ENCODE data around the gene TMEM248. TPM values are rescaled to one million over a fixed set of nuclear protein-coding genes. Genes with fewer than 3 reads are reported as not detected.

Gene TMEM248
- total RNA-seq, 4 donors from 2014 or later = 55.6 to 83.9 (median 78.2) TPM

DNA sequence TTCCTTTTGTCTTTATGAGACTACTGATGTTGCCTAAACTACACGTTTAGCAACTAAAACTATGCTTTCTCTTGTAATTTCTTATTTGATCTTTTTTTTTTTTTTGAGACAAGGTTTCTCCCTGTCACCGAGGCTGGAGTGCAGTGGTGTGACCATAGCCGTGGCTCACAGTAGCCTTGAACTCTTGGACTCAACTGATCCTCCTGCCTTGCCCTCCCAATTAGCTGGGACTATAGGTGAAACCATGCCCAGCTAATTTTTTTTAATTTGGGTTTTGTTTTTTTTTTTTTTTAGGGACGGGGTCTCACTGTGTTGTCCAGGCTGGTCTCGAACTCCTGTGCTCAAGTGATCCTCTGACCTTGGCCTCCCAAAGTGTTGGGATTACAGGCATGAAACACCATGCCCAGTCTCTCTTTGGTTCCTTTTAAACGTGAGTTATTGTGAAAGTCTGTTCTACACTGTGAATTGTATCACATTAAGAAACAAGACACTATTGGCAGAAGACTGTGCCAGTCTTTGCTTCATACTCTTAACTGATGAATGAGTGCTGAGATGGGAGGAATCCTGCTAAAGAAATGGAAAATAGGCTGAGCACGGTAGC, 6.4 kb downstream of the TMEM248 start:
- no peak overlapping the region for H3K4me3 ChIP-seq (ENCODE audit: low read depth, poor library complexity, severe bottlenecking)
- WGBS, 2 donors = 73 to 76% methylated on average over 7 of the region's 7 CpGs
- intact Hi-C loops (cut with DNase I; ENCODE audit: low total_unique reads) = no loop called here
- TF ChIP-seq, protein P1, sequence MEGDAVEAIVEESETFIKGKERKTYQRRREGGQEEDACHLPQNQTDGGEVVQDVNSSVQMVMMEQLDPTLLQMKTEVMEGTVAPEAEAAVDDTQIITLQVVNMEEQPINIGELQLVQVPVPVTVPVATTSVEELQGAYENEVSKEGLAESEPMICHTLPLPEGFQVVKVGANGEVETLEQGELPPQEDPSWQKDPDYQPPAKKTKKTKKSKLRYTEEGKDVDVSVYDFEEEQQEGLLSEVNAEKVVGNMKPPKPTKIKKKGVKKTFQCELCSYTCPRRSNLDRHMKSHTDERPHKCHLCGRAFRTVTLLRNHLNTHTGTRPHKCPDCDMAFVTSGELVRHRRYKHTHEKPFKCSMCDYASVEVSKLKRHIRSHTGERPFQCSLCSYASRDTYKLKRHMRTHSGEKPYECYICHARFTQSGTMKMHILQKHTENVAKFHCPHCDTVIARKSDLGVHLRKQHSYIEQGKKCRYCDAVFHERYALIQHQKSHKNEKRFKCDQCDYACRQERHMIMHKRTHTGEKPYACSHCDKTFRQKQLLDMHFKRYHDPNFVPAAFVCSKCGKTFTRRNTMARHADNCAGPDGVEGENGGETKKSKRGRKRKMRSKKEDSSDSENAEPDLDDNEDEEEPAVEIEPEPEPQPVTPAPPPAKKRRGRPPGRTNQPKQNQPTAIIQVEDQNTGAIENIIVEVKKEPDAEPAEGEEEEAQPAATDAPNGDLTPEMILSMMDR (IDR thresholded peaks at IDR 0.05) = no peak
- no peak for TF ChIP-seq POLR2A (IDR thresholded peaks at IDR 0.05)
- DNase-seq (ENCODE audit: low spot score in 2 of 2) = no peak

DNA sequence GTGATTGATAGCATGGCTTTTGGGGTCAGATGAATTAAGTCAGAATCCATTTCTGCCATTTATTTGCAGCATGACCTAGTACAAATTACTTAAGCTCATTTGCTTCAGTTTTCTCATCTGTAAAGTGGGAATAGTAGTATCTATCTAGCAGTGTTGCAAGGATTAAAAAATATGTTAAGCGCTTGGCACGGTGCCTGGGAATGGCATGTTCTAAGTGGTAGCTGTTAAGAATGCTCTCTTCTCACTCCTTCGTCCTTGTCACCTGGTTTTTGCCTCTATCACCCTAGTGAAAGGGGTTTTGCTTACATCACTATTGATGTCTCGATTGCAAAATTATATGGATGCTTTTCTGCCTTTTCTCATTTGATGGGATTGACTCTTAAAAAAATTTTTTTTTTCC, 7.4 kb downstream of the TMEM248 start:
- intact Hi-C loops (cut with DNase I; ENCODE audit: low total_unique reads) = no loop called here
- whole genome bisulfite sequencing, 2 donors = 88 to 90% methylated on average over 4 of the region's 4 CpGs
- no peak for DNase-seq (ENCODE audit: low spot score in 2 of 2)
- TF ChIP-seq POLR2A (IDR thresholded peaks at IDR 0.05) = no peak
- TF ChIP-seq, protein P1 (IDR thresholded peaks at IDR 0.05) = no peak
- no peak overlapping the region for H3K4me3 ChIP-seq (ENCODE audit: low read depth, poor library complexity, severe bottlenecking)

DNA sequence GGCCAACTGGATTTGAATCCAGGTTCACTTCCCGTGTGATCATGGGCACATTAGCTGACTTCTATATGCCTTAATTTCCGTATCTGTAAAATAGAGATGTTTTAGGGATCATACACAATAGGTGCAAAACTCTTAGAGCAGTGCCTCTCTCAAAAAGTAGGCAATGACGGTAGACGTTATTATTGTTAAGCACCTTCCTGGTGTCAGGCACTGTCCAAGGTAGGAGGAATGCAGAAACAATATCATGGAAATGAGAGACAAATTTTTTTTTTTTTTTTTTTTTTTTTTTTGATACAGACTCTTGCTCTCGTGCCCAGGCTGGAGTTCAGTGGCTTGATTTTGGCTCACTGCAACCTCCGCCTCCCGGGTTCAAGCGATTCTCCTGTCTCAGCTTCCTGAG, 8.1 kb downstream of the TMEM248 start:
- no peak for DNase-seq (ENCODE audit: low spot score in 2 of 2)
- intact Hi-C loops (cut with DNase I; ENCODE audit: low total_unique reads) = no loop called here
- H3K4me3 ChIP-seq (ENCODE audit: low read depth, poor library complexity, severe bottlenecking) = no peak overlapping the region
- 90 to 93% methylated on average over 8 of the region's 8 CpGs for WGBS, 2 donors
- no peak for TF ChIP-seq POLR2A (IDR thresholded peaks at IDR 0.05)
- TF ChIP-seq, protein P1 (IDR thresholded peaks at IDR 0.05) = no peak

DNA sequence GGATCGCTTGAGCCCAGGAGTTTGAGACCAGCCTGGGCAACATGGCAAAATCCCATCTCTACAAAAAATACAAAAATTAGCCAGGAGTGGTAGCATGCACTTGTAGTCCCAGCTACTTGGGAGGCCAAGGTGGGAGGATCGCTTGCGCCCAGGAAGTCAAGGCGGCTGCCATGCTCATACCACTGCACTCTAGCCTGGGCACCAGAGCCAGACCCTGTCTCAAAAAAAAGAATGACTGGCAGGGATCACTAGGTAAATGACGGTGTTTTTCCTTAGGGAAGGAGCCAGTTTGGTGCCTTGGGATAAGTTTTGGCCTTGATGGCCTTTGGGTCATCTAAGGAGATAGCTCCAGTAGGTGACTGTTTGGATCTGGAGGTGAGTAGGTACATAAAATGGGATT, 8.9 kb downstream of the TMEM248 start:
- no peak overlapping the region for H3K4me3 ChIP-seq (ENCODE audit: low read depth, poor library complexity, severe bottlenecking)
- 91% methylated on average over 5 of the region's 5 CpGs for WGBS, 2 donors
- TF ChIP-seq, protein P1 (IDR thresholded peaks at IDR 0.05) = no peak
- no peak for TF ChIP-seq POLR2A (IDR thresholded peaks at IDR 0.05)
- intact Hi-C loops (cut with DNase I; ENCODE audit: low total_unique reads) = no loop called here
- no peak for DNase-seq (ENCODE audit: low spot score in 2 of 2)

DNA sequence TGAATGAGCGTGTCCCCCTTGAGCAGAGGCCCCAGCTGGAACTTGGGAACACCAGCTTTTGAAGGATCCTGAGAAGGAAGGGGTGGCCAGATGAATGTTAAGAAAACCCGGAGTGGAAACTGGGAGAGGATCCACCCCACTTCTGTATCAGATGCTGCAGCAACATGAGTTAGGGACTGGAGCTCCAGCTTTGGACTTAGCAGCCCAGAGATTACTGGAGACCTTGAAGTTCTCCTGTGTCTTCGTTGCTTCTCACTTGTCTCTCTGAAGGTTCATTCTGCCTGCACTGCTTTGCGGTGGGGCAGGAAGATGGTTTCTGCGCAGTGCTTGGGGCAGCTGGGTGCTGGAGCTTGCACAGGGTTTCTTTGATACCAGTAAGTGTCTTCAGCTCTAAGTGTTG, 9.3 kb downstream of the TMEM248 start:
- intact Hi-C loops (cut with DNase I; ENCODE audit: low total_unique reads) = no loop called here
- no peak for TF ChIP-seq POLR2A (IDR thresholded peaks at IDR 0.05)
- TF ChIP-seq, protein P1 (IDR thresholded peaks at IDR 0.05) = no peak
- H3K4me3 ChIP-seq (ENCODE audit: low read depth, poor library complexity, severe bottlenecking) = no peak overlapping the region
- no peak for DNase-seq (ENCODE audit: low spot score in 2 of 2)
- 45 to 53% methylated on average over 5 of the region's 5 CpGs for WGBS, 2 donors

DNA sequence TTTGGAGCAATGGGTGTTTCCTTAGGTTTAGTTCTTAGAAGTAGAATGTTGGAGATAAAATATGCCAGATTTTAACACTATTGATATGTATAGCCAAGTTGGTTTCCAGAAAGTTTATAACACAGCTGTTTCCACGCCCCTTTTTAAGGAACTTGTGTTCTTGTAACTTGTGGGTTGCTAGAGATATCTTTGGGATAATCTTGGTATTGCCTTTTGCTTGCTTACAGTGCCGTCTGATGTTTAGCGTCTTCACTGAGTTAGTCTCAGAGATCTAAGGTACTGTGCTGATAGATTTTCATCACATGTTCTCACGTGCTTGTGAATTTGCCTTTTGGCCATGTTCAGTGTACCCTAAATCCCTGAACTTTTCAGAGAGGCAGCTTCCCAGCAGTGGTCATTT, 12.4 kb downstream of the TMEM248 start:
- WGBS, 2 donors = 50 to 53% methylated on average over 4 of the region's 4 CpGs
- no peak for TF ChIP-seq POLR2A (IDR thresholded peaks at IDR 0.05)
- TF ChIP-seq, protein P1 (IDR thresholded peaks at IDR 0.05) = no peak
- no peak for DNase-seq (ENCODE audit: low spot score in 2 of 2)
- no peak overlapping the region for H3K4me3 ChIP-seq (ENCODE audit: low read depth, poor library complexity, severe bottlenecking)
- intact Hi-C loops (cut with DNase I; ENCODE audit: low total_unique reads) = no loop called here

Data from lower leg skin (tissue), 4 donors.